Gastroesophageal sphincter (tissue), 3 donors: ENCODE measurements around the gene BCL2L14.

Experiments used
- POLR2A ChIP-seq, 2 donors: fragments of 450-650 bp; IDR thresholded peaks; one replicate each; pipeline ENCODE4 v1.6.1; 2017; ENCODE audit warnings: antibody characterized with exemption in 2 of 2, mild to moderate bottlenecking in 2 of 2, moderate library complexity in 1 of 2
- POLR2AphosphoS5 ChIP-seq: sonication (generic); formaldehyde crosslinking; IDR thresholded peaks from one replicate; pipeline ENCODE4 v1.6.1; 2017; ENCODE audit warnings: antibody characterized with exemption
- TF ChIP-seq, protein P1 (sequence below), 4 experiments: fragments of 200-600 bp in 2 of 4; fragments of 450-650 bp in 2 of 4; sonication (generic) in 1 of 4; IDR thresholded peaks; one replicate each; pipeline ENCODE4 v1.5.1; 2017 to 2019; ENCODE audit warnings: antibody characterized with exemption in 4 of 4, mild to moderate bottlenecking in 2 of 4, moderate library complexity in 2 of 4

- TF ChIP-seq, protein P1, sequence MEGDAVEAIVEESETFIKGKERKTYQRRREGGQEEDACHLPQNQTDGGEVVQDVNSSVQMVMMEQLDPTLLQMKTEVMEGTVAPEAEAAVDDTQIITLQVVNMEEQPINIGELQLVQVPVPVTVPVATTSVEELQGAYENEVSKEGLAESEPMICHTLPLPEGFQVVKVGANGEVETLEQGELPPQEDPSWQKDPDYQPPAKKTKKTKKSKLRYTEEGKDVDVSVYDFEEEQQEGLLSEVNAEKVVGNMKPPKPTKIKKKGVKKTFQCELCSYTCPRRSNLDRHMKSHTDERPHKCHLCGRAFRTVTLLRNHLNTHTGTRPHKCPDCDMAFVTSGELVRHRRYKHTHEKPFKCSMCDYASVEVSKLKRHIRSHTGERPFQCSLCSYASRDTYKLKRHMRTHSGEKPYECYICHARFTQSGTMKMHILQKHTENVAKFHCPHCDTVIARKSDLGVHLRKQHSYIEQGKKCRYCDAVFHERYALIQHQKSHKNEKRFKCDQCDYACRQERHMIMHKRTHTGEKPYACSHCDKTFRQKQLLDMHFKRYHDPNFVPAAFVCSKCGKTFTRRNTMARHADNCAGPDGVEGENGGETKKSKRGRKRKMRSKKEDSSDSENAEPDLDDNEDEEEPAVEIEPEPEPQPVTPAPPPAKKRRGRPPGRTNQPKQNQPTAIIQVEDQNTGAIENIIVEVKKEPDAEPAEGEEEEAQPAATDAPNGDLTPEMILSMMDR (IDR thresholded peaks at IDR 0.05): no peak
- no peak for TF ChIP-seq POLR2AphosphoS5
- no peak for TF ChIP-seq POLR2A (IDR thresholded peaks at IDR 0.05)
These were observed 12.9 kb downstream of the BCL2L14 start for GRCh38 chr12:12083688-12084087.
